ENCODE results near the gene C10orf71.
A peak's percentile ranks its signal among the peaks of the same experiment; 100 is the strongest.

The C10orf71 gene

DNA sequence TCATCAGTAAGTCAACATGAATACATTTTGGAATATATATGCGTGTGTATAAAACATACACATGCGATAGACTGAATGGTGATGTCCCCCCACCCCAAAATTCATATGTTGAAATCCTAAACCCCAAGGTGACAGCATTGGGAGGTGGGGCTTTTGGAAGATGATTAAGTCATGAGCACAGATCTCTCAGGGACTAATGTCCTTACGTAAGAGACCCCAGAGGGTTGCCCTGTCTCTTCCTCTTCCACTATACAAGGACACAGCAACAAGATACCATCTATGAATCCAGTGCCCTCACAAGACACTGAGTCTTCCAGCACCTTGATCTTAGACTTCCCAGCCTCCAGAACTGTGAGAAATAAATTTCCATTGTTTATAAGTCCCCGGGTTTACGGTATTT lies 74.4 kb downstream of the C10orf71 start:
- Mint-ChIP-seq H3K4me1 (no peaks in the 10 kb centered on the region), H3K27me3 (peaks cover 26% of the 10 kb centered on the region), H3K4me3 (no peak overlapping the region), H3K9me3 (no peaks in the 10 kb centered on the region), H3K27ac (no peak overlapping the region)
- ATAC-seq: no peak
- no peak for DNase-seq

DNA sequence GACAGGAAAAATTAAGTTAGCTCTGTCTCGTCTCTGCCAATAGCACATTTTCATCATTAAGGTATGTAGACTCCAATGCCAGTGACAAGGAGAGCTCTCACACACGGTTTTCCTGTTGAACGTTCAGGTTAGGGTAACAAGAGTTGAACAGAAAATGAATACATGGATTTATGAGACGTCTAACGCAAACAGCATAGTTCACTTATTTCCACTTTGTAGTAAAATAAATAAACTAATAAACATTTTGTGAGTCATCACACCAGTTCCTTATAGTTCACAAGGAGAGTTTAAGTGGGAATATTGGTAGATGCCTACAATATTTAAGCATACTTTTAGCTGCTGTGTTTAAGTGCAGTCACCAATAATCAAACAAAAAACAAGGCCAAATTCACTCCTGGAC lies 75.8 kb downstream of the C10orf71 start:
- Mint-ChIP-seq H3K4me3 (no peak overlapping the region), H3K27me3 (peaks cover 26% of the 10 kb centered on the region), H3K9me3 (no peaks in the 10 kb centered on the region), H3K27ac (peak overlapping the region in 1 of 2 donors; percentile 45), H3K4me1 (no peaks in the 10 kb centered on the region)
- no peak for ATAC-seq
- no peak for DNase-seq

DNA sequence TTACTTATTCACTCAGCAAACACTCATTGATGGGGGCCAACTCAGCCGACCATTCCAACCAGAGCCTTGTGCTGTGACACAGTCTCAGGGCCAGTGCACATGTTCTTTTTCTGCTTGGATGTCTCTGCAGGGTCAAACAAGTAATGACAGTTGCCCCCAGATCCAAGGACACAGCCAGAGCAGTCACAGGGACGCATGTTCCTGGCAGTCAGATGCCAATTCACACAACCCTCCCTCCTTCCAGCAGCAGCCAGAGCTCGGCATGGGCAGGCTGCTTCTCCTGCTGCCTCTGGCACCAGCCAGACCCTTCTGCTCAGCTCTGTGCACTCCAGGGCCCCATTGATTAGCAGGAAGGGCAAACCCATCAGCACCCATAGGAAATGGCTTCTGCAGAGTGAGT lies 76.6 kb downstream of the C10orf71 start:
- no peak for DNase-seq
- Mint-ChIP-seq H3K4me3 (no peak overlapping the region), H3K9me3 (no peaks in the 10 kb centered on the region), H3K4me1 (no peaks in the 10 kb centered on the region), H3K27ac (no peak overlapping the region), H3K27me3 (peaks cover 20% of the 10 kb centered on the region)
- no peak for ATAC-seq
